Measurements from ENCODE around the gene OCA2. TPM values are rescaled to one million over a fixed set of nuclear protein-coding genes. Genes with fewer than 3 reads are reported as not detected.

Gene OCA2
- total RNA-seq, 6 experiments from 2014 or later: 0.07 to 0.13 (median 0.12) TPM; not detected in 3

GRCh38 chr15:27707257-27707656 is 391.9 kb downstream of the OCA2 start:
- no peaks in the 10 kb centered on the region for H3K9me3 ChIP-seq
- WGBS (ENCODE audit: insufficient coverage, low coverage, low lambda C conversion rate, missing lambda C conversion rate): 17% methylated on average over 2 of the region's 2 CpGs
- H3K27ac ChIP-seq: no peak overlapping the region
- no peak overlapping the region for H3K4me3 ChIP-seq
- no peak for ATAC-seq
- no peaks in the 10 kb centered on the region for H3K27me3 ChIP-seq
- DNase-seq: no peak
- intact Hi-C loops (cut with DNase I): no loop called here
- H3K36me3 ChIP-seq: no peaks in the 10 kb centered on the region
- no peaks in the 10 kb centered on the region for H3K4me1 ChIP-seq
- TF ChIP-seq POLR2A (IDR thresholded peaks at IDR 0.05) (no peak), CTCF (IDR thresholded peaks at IDR 0.05) (no peak)

GRCh38 chr15:27706300-27706699 is 392.8 kb downstream of the OCA2 start:
- H3K9me3 ChIP-seq: no peaks in the 10 kb centered on the region
- ATAC-seq (no peak), DNase-seq (no peak)
- TF ChIP-seq POLR2A (IDR thresholded peaks at IDR 0.05): no peak
- no peak for TF ChIP-seq CTCF (IDR thresholded peaks at IDR 0.05)
- H3K27ac ChIP-seq: no peak overlapping the region
- intact Hi-C loops (cut with DNase I): no loop called here
- H3K27me3 ChIP-seq: no peaks in the 10 kb centered on the region
- no peaks in the 10 kb centered on the region for H3K4me1 ChIP-seq
- 57% methylated on average over 4 of the region's 5 CpGs for WGBS (ENCODE audit: insufficient coverage, low coverage, low lambda C conversion rate, missing lambda C conversion rate)
- no peak overlapping the region for H3K4me3 ChIP-seq
- no peaks in the 10 kb centered on the region for H3K36me3 ChIP-seq

GRCh38 chr15:27705056-27705455 is 394.1 kb downstream of the OCA2 start:
- Histone ChIP-seq H3K4me3 (no peak overlapping the region), H3K27me3 (no peaks in the 10 kb centered on the region), H3K4me1 (no peaks in the 10 kb centered on the region), H3K36me3 (no peaks in the 10 kb centered on the region), H3K27ac (no peak overlapping the region), H3K9me3 (no peaks in the 10 kb centered on the region)
- DNase-seq (no peak), ATAC-seq (no peak)
- intact Hi-C loops (cut with DNase I): no loop called here
- no peak for TF ChIP-seq POLR2A (IDR thresholded peaks at IDR 0.05)
- no peak for TF ChIP-seq CTCF (IDR thresholded peaks at IDR 0.05)
- WGBS (ENCODE audit: insufficient coverage, low coverage, low lambda C conversion rate, missing lambda C conversion rate): 60% methylated on average over 3 of the region's 5 CpGs

Other genes starting within 250 kb of the OCA2 start
- 10 to 100 TPM; 21.8 to 30.2 (median 27.0) TPM for gene HERC2, start 222.9 kb upstream of the OCA2 start, total RNA-seq